Neural crest cell (in vitro differentiated cells): ENCODE measurements around the gene DIS3L. TPM values are rescaled to one million over a fixed set of nuclear protein-coding genes. Genes with fewer than 3 reads are reported as not detected.
"Not testable (repeated sequence)": the region's sequence is repeated elsewhere in the genome, so short reads cannot be mapped to it uniquely, and the experiment has no call there.

Source experiments
- DNase-seq: peaks from one replicate; pipeline ENCODE4 v3.0.0; 2021; ENCODE audit warnings: low read depth, mixed read lengths, low spot score
- H3K27ac Mint-ChIP-seq: one replicate; pipeline ENCODE4 v1.8.0; 2021; ENCODE audit warnings: mild to moderate bottlenecking, mixed read lengths; ENCODE audit not compliant: unreplicated experiment
- H3K27me3 Mint-ChIP-seq: 2 replicates; pipeline ENCODE4 v1.8.0; 2021; ENCODE audit warnings: low read depth, mild to moderate bottlenecking, mixed read lengths
- H3K36me3 Mint-ChIP-seq: 2 replicates; pipeline ENCODE4 v1.8.0; 2021; ENCODE audit warnings: low read depth, mild to moderate bottlenecking, mixed read lengths
- H3K4me1 Mint-ChIP-seq: 2 replicates; pipeline ENCODE4 v1.8.0; 2021; ENCODE audit warnings: mixed read lengths
- H3K4me3 Mint-ChIP-seq: one replicate; pipeline ENCODE4 v1.8.0; 2021; ENCODE audit warnings: mild to moderate bottlenecking, mixed read lengths
- H3K9me3 Mint-ChIP-seq: 2 replicates; pipeline ENCODE4 v1.8.0; 2021; ENCODE audit warnings: mixed read lengths
- CTCF ChIP-seq: fragments of 200-600 bp; sonication (generic); conservative IDR thresholded peaks from 2 replicates; pipeline ENCODE4 v1.5.0; 2021; ENCODE audit warnings: antibody characterized with exemption, mild to moderate bottlenecking
- long read RNA-seq: library from polyadenylated mRNA; unstranded; transcript quantifications from one replicate; pipeline ENCODE4 v2.0.0, GENCODE V29; 2020
- total RNA-seq: library from RNA; stranded (reverse); gene quantifications from 2 replicates; pipeline ENCODE4 v1.2.1, GENCODE V29; 2021

The DIS3L gene
- total RNA-seq, result 56.3 and 57.8 TPM in 2 replicates
- long read RNA-seq, transcript DIS3L-211 (12 exons, 2,399 nt), result minor isoform, 9 of 188 reads
- long read RNA-seq, transcript DIS3L-202 (17 exons, 3,647 nt), result major isoform, 93 of 188 reads
- long read RNA-seq, partial matches to known transcripts, result 47 of 188 reads
- long read RNA-seq, other reads (novel, unspliced or antisense), result 36 of 188 reads

DNA sequence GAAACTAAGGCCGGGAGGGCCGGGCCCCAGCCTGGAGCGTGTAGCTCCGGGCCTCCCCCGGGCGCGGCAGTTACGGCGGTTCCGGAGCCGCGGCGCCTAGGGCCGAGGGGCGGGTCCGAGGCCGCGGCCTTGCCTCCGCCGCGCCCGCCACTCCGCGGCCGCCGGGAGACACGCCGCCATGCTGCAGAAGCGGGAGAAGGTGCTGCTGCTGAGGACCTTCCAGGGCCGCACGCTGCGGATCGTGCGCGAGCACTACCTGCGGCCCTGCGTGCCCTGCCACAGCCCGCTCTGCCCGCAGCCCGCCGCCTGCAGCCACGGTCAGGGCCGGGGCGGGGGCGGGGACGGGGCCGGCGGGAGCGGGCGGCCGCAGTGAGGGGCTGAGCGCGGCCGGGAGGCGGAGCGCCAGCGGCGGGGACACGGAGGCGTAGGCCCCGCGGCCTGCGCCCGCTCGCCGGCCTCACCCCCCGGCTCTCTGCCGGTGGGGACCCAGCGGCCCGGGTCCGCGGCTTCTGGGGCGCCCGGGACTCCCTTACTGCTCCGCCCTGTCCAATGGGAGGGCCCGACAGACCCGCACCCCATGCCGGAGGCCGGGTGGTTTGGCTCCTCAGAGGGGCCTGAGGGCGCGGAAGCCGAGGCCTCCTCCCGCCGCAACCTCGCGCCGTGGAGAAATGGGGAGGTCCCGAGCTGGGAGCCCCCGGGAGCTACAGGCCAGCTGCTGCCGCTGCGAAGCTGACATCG lies at the start of gene DIS3L:
Gene DIS3L, plus strand, starts transcription at position 150 of the 738 bp plus-strand sequence. Its CDS starts 29 bp downstream, at position 179.
- H3K36me3 Mint-ChIP-seq, result peaks cover 3% of the 10 kb centered on the region
- TF ChIP-seq CTCF, result no peak
- peak within 1 kb of the TSS; percentile 96 for H3K27ac Mint-ChIP-seq
- H3K4me3 Mint-ChIP-seq, result peak within 1 kb of the TSS; percentile 91
- peaks cover 44% of the 10 kb centered on the region for H3K4me1 Mint-ChIP-seq
- DNase-seq, result peak; percentile 52
- no peaks in the 10 kb centered on the region for H3K27me3 Mint-ChIP-seq
- H3K9me3 Mint-ChIP-seq, result no peaks in the 10 kb centered on the region

GRCh38 chr15:66245832-66246231 lies 47.5 kb upstream of the DIS3L start:
- H3K4me3 Mint-ChIP-seq, DNase-seq, H3K36me3 Mint-ChIP-seq, H3K4me1 Mint-ChIP-seq, H3K27ac Mint-ChIP-seq, H3K9me3 Mint-ChIP-seq: not testable (repeated sequence)
- H3K27me3 Mint-ChIP-seq, result peaks cover 60% of the 10 kb centered on the region

- H3K4me1 Mint-ChIP-seq, result peaks cover 4% of the 10 kb centered on the region
- no peak overlapping the region for H3K27ac Mint-ChIP-seq
- no peaks in the 10 kb centered on the region for H3K9me3 Mint-ChIP-seq
- H3K4me3 Mint-ChIP-seq, result no peak overlapping the region
- no peaks in the 10 kb centered on the region for H3K36me3 Mint-ChIP-seq
- no peak for DNase-seq
- H3K27me3 Mint-ChIP-seq, result peaks cover 71% of the 10 kb centered on the region
- no peak for TF ChIP-seq CTCF
Measured at GRCh38 chr15:66246937-66247336, 46.4 kb upstream of the DIS3L start.

- Mint-ChIP-seq H3K27ac (no peak overlapping the region), H3K9me3 (no peaks in the 10 kb centered on the region), H3K36me3 (no peaks in the 10 kb centered on the region), H3K4me3 (peak overlapping the region; percentile 84), H3K27me3 (peaks cover 81% of the 10 kb centered on the region), H3K4me1 (peaks cover 13% of the 10 kb centered on the region)
- no peak for TF ChIP-seq CTCF
- no peak for DNase-seq
Measured at GRCh38 chr15:66249605-66250174, 43.7 kb upstream of the DIS3L start.

DNA sequence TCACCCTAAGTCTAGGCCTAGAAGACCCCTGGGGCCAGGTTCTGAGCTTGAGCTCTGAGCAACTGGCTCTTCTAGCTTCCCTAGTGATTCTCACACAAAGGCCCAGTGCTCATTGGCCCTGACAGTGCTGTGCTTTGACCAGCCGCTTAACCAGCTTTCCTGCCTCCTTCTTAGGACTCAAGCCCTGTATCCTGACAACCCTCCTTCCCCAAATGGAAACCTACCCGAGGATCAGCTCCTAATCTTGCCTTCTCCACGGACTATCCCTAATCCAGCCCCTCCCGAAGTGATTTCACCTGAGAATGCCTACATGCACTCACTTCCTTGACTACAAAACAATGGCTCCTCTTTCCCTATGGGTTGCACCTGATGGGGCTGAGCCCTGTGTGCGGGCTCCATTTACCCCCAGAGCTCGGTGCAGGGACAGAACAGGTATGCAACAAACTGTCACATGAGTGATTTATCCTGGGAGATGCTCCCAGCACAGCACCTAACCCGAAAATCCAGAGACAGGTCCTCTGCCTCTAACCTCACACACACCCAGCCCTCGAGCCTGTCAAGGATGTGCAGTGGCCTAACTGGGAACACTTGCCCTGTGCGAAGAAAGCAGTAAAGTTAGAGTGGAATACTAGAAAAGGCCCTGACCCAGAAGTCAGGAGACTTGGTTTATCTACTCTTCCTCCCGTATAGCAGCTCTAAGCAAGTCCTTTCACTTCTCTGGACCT lies 42.1 kb upstream of the DIS3L start:
- TF ChIP-seq CTCF, result no peak
- Mint-ChIP-seq H3K4me1 (peaks cover 13% of the 10 kb centered on the region), H3K27ac (no peak overlapping the region)

More for the DNA sequence above, 42.1 kb upstream of the DIS3L start:
- DNase-seq, result no peak
- Mint-ChIP-seq H3K36me3 (no peaks in the 10 kb centered on the region), H3K27me3 (peaks cover 85% of the 10 kb centered on the region), H3K9me3 (no peaks in the 10 kb centered on the region), H3K4me3 (peak overlapping the region; percentile 86)
